NCI-H2171 (cell line): ENCODE data around the gene LYRM4.

Experiments
- DNase-seq: peaks from one replicate; lab custom pipeline; 2025; lab: John Stamatoyannopoulos, UW

LYRM4 gene

GRCh38 chr6:5205877-5206850, 54.6 kb downstream of the LYRM4 start:
- DNase-seq: no peak

- no peak for DNase-seq
Observed at GRCh38 chr6:5205035-5205507, 55.7 kb downstream of the LYRM4 start.

GRCh38 chr6:5204376-5204775, 56.4 kb downstream of the LYRM4 start:
- no peak for DNase-seq

GRCh38 chr6:5203546-5203945, 57.2 kb downstream of the LYRM4 start:
- no peak for DNase-seq

GRCh38 chr6:5202941-5203340, 57.8 kb downstream of the LYRM4 start:
- DNase-seq: no peak

DNA sequence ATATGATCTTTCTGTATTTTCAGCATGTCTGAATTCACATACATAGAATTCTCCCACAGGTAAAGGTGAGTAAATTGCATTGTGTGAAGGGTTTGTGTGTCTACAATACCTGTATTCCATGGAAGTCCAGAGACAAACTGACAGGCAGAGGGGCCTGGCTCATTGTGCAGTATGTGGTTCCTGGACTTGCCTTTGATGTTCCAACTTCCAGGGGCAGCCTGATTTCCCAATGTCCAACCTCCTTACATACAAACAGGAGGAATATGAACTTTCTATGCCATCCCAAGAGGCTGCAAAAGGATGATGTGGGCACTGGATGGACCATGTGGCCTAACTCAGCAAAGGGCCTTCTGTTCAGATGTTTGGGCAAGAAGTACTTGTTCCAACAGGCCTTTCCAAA, 58.5 kb downstream of the LYRM4 start:
- no peak for DNase-seq

DNA sequence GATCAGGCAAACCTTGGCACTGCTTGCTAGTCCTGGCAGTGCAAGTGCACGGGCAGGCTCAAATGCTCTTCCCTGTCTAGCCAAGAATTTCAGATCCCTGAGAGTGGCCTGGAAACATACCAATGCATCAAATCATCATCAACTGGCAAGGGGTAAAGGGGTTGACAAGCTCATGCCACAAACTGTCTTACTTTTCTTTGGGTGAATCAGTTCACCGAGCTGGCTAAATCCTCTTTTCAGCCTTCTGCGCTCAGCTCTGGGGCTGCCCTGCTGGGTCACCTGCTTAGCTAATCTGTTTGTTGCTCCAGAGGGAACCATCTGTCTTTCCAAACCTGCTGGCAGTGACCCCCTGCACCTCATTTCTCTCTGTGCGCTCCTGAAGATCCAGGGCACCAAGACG, 59.5 kb downstream of the LYRM4 start:
- DNase-seq: no peak

GRCh38 chr6:5199702-5200101, 61.0 kb downstream of the LYRM4 start:
- DNase-seq: no peak

DNA sequence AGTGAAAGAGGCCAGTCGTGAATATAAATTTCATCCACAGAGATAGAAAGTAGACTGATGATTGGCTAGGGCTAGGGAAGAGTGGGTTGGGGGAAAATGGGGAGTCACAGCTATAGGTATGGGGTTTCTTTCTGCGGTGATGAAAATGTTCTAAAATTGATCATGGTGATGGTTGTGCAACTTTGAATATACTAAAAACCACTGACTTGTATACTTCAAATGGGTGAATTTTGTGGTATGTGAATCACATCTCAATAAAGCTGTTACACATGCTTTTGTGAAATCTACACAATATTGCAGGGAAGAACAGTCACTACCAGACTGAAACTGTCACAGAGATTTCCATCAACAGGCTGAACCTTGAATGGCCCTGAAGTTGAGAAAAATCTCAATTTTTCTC, 61.5 kb downstream of the LYRM4 start:
- DNase-seq: no peak

DNA sequence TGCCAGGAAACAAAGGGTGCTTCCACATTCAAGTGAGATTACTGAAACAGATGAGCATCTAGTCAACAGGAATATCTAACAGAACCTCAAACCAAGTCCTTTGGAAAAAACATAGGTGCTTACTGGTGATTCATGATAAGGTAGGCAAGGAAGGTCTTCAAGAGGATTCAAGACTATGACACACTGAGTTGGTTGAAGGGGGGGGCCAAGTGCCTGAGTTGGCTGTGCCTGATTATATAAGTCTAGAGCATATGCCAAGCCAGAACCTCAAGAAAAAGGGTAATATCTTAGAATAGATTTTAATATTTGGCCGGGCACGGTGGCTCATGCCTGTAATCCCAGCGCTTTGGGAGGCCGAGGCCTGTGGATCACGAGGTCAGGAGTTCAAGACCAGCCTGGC, 63.7 kb downstream of the LYRM4 start:
- DNase-seq: no peak

GRCh38 chr6:5192135-5192794, 68.5 kb downstream of the LYRM4 start:
- no peak for DNase-seq

GRCh38 chr6:5191722-5192121, 69.0 kb downstream of the LYRM4 start:
- no peak for DNase-seq

DNA sequence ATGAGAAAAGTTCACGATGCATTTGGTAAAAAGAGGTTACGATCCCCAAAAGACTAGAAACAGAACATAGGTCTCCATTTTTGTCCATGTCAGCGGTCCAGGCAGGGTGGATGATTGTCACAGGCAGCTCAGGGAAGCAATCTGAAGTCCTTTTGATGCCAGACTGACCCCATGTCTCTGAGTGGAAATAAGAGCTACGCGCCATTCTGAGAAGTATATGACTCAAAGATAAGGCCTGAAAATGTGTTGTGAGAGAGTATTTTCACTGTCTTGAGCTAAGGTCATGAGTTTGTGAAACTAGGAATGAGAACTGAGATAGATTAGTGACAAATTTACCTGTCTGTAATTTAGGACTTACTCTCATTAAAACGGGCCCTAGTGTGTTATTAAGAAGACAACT, 69.5 kb downstream of the LYRM4 start:
- no peak for DNase-seq

GRCh38 chr6:5190507-5190906, 70.2 kb downstream of the LYRM4 start:
- no peak for DNase-seq

GRCh38 chr6:5188646-5189045, 72.1 kb downstream of the LYRM4 start:
- DNase-seq: no peak

GRCh38 chr6:5184878-5185277, 75.9 kb downstream of the LYRM4 start:
- no peak for DNase-seq

DNA sequence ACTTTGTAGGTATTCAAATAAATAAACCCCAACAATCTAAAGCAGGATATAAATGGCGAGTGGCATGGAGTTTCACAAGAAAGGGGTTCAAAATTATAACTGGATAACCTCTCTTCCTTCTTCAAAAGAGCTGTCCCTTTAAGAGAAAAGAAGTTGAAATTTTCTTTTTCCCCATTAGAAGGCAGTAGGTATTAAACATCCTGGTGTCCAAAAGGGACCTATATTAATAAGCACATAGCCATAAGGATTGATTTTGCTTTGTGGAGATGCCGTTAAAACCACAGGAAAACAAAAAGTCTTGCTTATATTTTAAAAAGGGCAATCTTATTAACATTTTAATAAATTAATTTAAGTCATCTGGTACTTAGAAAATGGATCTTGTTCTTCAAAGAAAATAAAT, 76.5 kb downstream of the LYRM4 start:
- DNase-seq: no peak

GRCh38 chr6:5181510-5182317, 79.0 kb downstream of the LYRM4 start:
- no peak for DNase-seq

- DNase-seq: no peak
Observed at GRCh38 chr6:5180636-5181035, 80.1 kb downstream of the LYRM4 start.

- DNase-seq: no peak
Observed at GRCh38 chr6:5179917-5180316, 80.8 kb downstream of the LYRM4 start.

- DNase-seq: no peak
Observed at GRCh38 chr6:5178806-5179205, 81.9 kb downstream of the LYRM4 start.

DNA sequence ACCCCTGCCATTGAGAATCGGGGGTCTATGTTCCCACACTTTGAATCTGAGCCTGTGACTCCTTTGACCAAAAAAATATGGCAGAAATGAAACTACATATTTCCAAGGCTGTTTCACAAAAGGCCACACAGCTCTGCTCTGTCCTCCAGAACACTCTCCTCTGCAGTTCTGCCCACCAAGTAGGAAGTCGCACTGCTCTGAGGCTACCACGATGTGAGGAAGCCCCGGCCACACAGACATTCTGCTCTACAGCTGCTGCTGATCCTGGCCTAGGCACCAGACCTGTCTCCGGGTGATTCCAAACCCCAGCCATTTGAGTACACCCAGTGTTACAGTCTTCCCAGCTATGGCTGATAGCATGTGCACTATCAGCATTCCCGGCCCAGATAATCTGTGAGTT, 85.1 kb downstream of the LYRM4 start:
- DNase-seq: no peak
